Measurements from ENCODE around the gene VTA1. TPM values are rescaled to one million over a fixed set of nuclear protein-coding genes. Genes with fewer than 3 reads are reported as not detected.

VTA1 gene
- total RNA-seq, 1 donor from 2014 or later, result 35.2 TPM

DNA sequence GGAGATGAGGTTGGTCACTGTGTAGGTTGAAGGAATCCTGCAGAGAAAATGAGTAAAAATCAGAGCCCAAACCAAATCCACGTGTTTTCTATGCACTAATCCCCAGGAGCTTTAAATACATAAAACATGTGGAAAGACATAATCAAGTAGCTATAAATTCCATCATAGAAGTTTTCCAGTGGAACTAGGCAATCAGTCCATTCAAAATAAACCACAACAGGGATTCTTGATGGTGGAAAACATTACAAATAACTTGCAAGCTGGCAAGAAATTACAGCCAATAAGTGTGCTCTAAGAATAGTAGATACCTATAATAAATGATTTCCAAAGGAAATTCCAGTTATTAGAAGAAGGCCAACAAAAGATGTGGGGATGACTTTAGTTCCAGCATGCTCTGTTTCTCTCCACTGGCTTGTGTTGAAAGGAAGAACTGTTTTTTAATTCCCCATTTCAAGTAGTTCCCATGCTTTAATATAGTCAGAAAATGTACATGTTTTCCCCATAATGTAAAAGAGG lies 104.9 kb downstream of the VTA1 start:
- Histone ChIP-seq H3K36me3 (no peaks in the 10 kb centered on the region), H3K4me3 (no peak overlapping the region), H3K27me3 (ENCODE audit: low read depth) (no peaks in the 10 kb centered on the region), H3K9me3 (no peaks in the 10 kb centered on the region), H3K27ac (no peak overlapping the region), H3K4me1 (no peaks in the 10 kb centered on the region)
- DNase-seq (no peak), ATAC-seq (no peak)
- intact Hi-C loops (cut with DNase I), result no loop called here
- TF ChIP-seq, protein P1, sequence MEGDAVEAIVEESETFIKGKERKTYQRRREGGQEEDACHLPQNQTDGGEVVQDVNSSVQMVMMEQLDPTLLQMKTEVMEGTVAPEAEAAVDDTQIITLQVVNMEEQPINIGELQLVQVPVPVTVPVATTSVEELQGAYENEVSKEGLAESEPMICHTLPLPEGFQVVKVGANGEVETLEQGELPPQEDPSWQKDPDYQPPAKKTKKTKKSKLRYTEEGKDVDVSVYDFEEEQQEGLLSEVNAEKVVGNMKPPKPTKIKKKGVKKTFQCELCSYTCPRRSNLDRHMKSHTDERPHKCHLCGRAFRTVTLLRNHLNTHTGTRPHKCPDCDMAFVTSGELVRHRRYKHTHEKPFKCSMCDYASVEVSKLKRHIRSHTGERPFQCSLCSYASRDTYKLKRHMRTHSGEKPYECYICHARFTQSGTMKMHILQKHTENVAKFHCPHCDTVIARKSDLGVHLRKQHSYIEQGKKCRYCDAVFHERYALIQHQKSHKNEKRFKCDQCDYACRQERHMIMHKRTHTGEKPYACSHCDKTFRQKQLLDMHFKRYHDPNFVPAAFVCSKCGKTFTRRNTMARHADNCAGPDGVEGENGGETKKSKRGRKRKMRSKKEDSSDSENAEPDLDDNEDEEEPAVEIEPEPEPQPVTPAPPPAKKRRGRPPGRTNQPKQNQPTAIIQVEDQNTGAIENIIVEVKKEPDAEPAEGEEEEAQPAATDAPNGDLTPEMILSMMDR (IDR thresholded peaks at IDR 0.05), result no peak

DNA sequence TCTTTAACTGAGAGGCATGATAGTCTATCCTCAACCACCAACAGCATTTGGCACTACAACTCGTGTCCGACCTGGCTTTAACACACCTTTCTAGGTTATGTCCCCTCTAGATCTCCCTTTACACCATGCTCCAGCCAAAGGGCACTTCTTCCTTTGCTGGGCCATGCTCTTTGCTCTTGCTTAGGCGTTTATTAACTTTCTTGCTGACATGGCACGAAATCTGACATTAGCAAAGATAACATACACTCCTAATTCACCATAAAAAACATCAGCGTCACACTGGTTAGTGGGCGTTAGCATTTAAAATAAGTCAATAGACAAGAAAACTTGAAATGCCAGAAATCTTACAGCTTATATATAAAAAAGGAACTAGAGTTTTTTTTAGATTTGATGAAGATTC lies 107.5 kb downstream of the VTA1 start:
- TF ChIP-seq, protein P1 (IDR thresholded peaks at IDR 0.05), result no peak
- ATAC-seq (no peak), DNase-seq (no peak)
- H3K4me1 ChIP-seq, result no peaks in the 10 kb centered on the region
- no peak overlapping the region for H3K4me3 ChIP-seq
- H3K36me3 ChIP-seq, result no peaks in the 10 kb centered on the region
- H3K27ac ChIP-seq, result no peak overlapping the region
- no peaks in the 10 kb centered on the region for H3K27me3 ChIP-seq (ENCODE audit: low read depth)
- H3K9me3 ChIP-seq, result no peaks in the 10 kb centered on the region
- intact Hi-C loops (cut with DNase I), result no loop called here

GRCh38 chr6:142255785-142256184 lies 108.7 kb downstream of the VTA1 start:
- ATAC-seq, result no peak
- Histone ChIP-seq H3K27ac (no peak overlapping the region), H3K4me3 (no peak overlapping the region), H3K36me3 (no peaks in the 10 kb centered on the region), H3K27me3 (ENCODE audit: low read depth) (no peaks in the 10 kb centered on the region), H3K4me1 (no peaks in the 10 kb centered on the region), H3K9me3 (no peaks in the 10 kb centered on the region)
- TF ChIP-seq, protein P1 (IDR thresholded peaks at IDR 0.05), result no peak
- DNase-seq, result no peak
- intact Hi-C loops (cut with DNase I), result no loop called here

DNA sequence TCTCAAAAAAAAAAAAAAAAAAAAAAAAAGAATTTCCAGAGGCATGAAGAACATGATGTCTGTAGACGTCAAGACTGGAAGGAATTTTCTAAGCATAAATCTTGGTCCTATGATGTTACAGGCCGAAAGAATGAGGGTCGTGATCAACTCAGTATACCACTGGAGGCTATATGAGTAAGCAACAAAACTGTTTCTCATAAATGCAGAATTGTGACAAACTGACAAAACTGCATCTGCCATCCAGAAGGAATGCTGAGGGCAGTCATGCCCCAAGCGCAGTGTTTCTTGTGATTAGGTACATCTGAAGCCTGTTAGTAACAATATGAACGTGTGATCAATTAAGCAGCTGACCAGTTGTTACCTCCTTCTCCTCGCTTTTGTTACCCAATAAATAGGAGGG lies 111.2 kb downstream of the VTA1 start:
- Histone ChIP-seq H3K9me3 (no peaks in the 10 kb centered on the region), H3K27me3 (ENCODE audit: low read depth) (no peaks in the 10 kb centered on the region), H3K4me1 (no peaks in the 10 kb centered on the region), H3K27ac (no peak overlapping the region), H3K4me3 (no peak overlapping the region), H3K36me3 (no peaks in the 10 kb centered on the region)
- ATAC-seq, result no peak
- DNase-seq, result no peak
- intact Hi-C loops (cut with DNase I), result no loop called here
- TF ChIP-seq, protein P1 (IDR thresholded peaks at IDR 0.05), result no peak

DNA sequence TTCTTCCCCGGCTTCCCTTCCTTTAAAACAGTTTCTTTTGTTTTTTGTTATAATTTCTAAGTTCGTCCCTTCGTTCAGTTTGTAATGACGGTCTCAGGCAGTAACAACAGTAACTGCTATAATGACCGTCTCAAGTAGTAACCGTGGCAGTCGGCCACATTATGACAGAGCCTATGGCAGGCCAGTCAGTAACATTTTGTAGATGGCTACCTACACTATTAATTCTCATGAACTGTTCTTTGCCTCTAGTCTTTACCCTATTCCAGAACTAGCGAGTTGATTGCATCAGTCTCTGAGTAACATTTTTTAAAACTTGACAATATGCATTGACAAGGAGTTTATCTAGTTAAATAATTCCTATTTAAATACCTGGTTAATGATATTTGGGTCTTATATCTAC lies 111.7 kb downstream of the VTA1 start:
- no peak overlapping the region for H3K4me3 ChIP-seq

More for the DNA sequence above, 111.7 kb downstream of the VTA1 start:
- Histone ChIP-seq H3K4me1 (no peaks in the 10 kb centered on the region), H3K36me3 (no peaks in the 10 kb centered on the region), H3K9me3 (no peaks in the 10 kb centered on the region), H3K27ac (no peak overlapping the region), H3K27me3 (ENCODE audit: low read depth) (no peaks in the 10 kb centered on the region)
- TF ChIP-seq, protein P1 (IDR thresholded peaks at IDR 0.05), result no peak
- DNase-seq (no peak), ATAC-seq (no peak)
- intact Hi-C loops (cut with DNase I), result no loop called here

All from lower lobe of right lung (tissue), 2 donors.